HUES64 (cell line): ENCODE results near the gene CHST15.

Experiments used
- H3K27ac ChIP-seq: 2 replicates; pipeline ENCODE4 v1.7.0; 2013; ENCODE audit warnings: low read depth, low read length, inconsistent platforms
- H3K27me3 ChIP-seq: 2 replicates; pipeline ENCODE4 v1.6.1; 2013; ENCODE audit warnings: mild to moderate bottlenecking, low read length; ENCODE audit not compliant: insufficient read depth
- H3K36me3 ChIP-seq: 2 replicates; pipeline ENCODE4 v1.6.1; 2013; ENCODE audit warnings: mild to moderate bottlenecking, low read length; ENCODE audit not compliant: insufficient read depth
- H3K4me1 ChIP-seq: 2 replicates; pipeline ENCODE4 v1.6.1; 2013; ENCODE audit warnings: mild to moderate bottlenecking, low read length, moderate library complexity; ENCODE audit not compliant: insufficient read depth
- H3K4me3 ChIP-seq: 2 replicates; pipeline ENCODE4 v1.5.1; 2013; ENCODE audit warnings: mild to moderate bottlenecking, low read length, moderate library complexity
- H3K9ac ChIP-seq: 2 replicates; pipeline ENCODE4 v1.6.1; 2013; ENCODE audit warnings: mild to moderate bottlenecking, low read depth, low read length
- H3K9me3 ChIP-seq: 2 replicates; pipeline ENCODE4 v1.6.1; 2013; ENCODE audit warnings: low read depth, low read length; ENCODE audit not compliant: insufficient read depth
- WGBS: fragments of 150-250, 120-280 bp; methylation state at CpG from one replicate; pipeline ENCODE4 v1.1.7; 2013; ENCODE audit warnings: missing lambda C conversion rate; 5-methylcytosine and 5-hydroxymethylcytosine counted together

Gene CHST15

DNA sequence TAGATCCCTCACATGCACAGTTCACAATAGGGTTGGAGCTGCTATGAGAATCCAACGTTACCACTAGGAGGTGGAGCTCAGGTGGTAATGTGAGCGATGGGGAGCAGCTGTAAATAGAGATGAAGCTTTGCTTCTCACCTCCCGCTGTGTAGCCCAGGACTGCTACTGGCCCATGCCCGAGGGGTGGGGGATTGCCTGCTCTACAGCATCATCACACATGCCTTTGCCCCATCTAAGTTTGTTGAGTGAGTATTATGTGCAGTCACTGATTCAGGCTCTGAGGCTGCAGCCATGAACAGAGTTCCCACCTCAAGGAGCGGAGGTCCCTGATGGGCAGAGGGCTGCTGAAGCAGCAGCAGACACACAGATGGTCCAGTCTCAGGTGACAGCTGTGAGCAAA is 94.1 kb downstream of the CHST15 start:
- no peak overlapping the region for H3K9ac ChIP-seq
- 86% methylated on average over 4 of the region's 5 CpGs for WGBS
- H3K4me1 ChIP-seq, result peaks cover 6% of the 10 kb centered on the region; the same call in 1 of the 2 replicates
- H3K36me3 ChIP-seq, result no peaks in the 10 kb centered on the region
- H3K4me3 ChIP-seq, result no peak overlapping the region
- H3K9me3 ChIP-seq, result no peaks in the 10 kb centered on the region
- H3K27me3 ChIP-seq, result peaks cover 12% of the 10 kb centered on the region
- H3K27ac ChIP-seq, result no peak overlapping the region

DNA sequence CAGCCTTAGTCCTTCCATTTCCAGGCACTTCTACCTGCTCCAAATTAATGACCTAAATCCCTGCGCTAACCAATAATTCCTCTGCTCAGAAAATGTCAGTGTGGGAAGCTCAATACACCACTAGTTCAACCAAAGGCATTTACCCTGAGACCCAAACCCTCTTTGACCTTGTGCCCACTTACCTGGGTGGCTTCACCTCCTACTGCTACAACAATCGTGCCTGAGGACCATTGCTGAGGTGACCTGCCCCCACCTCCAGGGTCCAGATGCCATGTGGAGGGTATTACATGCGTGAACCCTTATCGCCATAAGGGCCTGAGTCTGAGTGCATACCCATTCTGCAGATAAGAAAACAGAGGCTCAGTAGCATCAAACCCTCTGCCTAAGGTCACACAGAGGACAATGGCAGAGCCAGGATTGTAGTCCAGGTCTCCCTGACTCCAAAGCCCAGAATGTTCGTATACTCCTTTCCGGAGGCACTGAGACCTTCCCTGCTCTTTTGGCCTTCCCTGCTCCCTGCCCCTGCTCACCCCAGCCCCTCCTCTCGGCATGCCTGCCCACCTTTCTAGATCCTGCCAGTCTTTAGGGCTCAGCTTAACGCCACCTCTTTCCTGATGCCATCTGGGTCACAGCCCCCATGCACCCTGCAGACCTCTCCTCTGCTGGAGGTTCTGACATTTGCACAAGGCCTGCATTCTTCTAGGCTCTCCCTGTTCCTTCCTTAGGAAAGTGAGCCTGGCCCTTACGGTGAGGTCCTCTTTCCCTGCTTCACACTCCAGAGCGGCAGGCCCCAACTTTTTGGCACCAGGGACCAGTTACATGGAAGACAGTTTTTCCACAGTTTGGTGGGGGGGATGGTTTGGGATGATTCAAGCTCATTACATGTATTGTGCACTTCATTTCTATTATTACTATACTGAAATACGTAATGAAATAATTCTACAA is 94.9 kb downstream of the CHST15 start:
- H3K9me3 ChIP-seq, result no peaks in the 10 kb centered on the region
- H3K27me3 ChIP-seq, result peaks cover 20% of the 10 kb centered on the region
- no peak overlapping the region for H3K4me3 ChIP-seq
- no peak overlapping the region for H3K9ac ChIP-seq
- 96% methylated on average over 10 of the region's 11 CpGs for WGBS
- no peaks in the 10 kb centered on the region for H3K36me3 ChIP-seq
- H3K27ac ChIP-seq, result no peak overlapping the region
- H3K4me1 ChIP-seq, result peaks cover 6% of the 10 kb centered on the region; the same call in 1 of the 2 replicates

DNA sequence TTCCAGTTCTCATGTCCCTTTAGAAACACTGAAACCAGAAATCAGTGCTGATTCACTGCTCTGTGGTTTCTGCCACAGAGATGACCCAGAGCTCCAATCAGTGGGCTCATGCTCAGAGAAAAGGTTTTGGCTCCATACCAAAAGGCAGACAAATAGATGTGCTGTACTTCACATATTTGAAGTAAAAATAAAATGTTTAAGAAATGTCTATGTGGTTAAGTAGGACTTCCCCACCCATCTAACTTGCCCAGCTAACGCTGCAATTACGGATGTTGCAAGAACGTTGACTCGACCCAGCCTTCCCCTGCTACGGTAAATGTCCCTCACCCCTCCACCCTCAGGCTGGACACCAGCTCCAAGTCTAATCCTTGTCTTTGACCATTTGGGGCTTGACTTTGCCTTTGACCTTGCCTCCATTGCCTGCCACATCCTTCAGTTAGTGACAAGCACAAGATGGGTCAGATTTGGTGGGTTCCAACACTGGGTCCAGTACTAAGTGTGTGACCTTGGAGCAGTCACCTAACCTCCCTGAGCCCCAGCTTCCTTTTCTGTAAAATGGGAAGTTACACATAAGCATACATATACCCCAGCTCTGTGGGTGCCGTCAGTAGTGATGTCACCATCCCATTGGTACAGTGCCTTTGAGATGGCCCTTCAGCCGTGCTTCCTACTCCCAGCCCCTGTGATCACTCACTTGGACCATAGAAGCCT is 95.8 kb downstream of the CHST15 start:
- no peak overlapping the region for H3K27ac ChIP-seq
- H3K9ac ChIP-seq, result no peak overlapping the region
- no peaks in the 10 kb centered on the region for H3K9me3 ChIP-seq
- H3K4me3 ChIP-seq, result no peak overlapping the region
- peaks cover 26% of the 10 kb centered on the region for H3K27me3 ChIP-seq
- 90% methylated on average over 7 of the region's 7 CpGs for WGBS
- H3K36me3 ChIP-seq, result no peaks in the 10 kb centered on the region
- peaks cover 6% of the 10 kb centered on the region; the same call in 1 of the 2 replicates for H3K4me1 ChIP-seq

- WGBS, result 93% methylated on average over 6 of the region's 6 CpGs
- H3K4me3 ChIP-seq, result no peak overlapping the region
- no peaks in the 10 kb centered on the region for H3K9me3 ChIP-seq
- peaks cover 32% of the 10 kb centered on the region for H3K27me3 ChIP-seq
- H3K36me3 ChIP-seq, result no peaks in the 10 kb centered on the region
- H3K27ac ChIP-seq, result no peak overlapping the region
- H3K4me1 ChIP-seq, result peaks cover 6% of the 10 kb centered on the region; the same call in 1 of the 2 replicates
- H3K9ac ChIP-seq, result no peak overlapping the region
These were observed 96.4 kb downstream of the CHST15 start for GRCh38 chr10:123997013-123997412.

DNA sequence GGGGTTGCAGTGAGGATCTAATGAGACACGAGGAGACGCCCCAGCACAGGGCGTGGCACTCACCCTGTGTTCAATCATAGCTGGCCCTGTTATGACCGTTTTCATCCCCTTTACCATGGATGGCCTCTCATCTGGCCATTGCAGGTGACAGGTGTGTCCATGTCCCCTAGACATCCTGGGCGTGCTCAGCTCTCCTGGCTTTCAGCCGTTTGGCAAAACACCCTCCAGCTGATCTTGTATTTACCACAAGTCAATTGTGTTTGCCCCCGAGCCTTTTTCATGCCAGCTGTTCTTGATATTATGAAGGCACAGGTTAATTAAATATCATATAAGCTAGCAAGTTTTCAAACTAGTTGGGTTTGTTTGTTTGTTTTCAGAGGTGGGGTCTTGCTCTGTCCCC is 97.1 kb downstream of the CHST15 start:
- 89% methylated on average over 7 of the region's 7 CpGs for WGBS
- H3K27me3 ChIP-seq, result peaks cover 39% of the 10 kb centered on the region
- no peak overlapping the region for H3K27ac ChIP-seq
- H3K9ac ChIP-seq, result no peak overlapping the region
- H3K36me3 ChIP-seq, result no peaks in the 10 kb centered on the region
- no peak overlapping the region for H3K4me3 ChIP-seq
- H3K4me1 ChIP-seq, result peaks cover 6% of the 10 kb centered on the region; the same call in 1 of the 2 replicates
- no peaks in the 10 kb centered on the region for H3K9me3 ChIP-seq

- Histone ChIP-seq H3K27me3 (peaks cover 46% of the 10 kb centered on the region), H3K36me3 (no peaks in the 10 kb centered on the region), H3K9me3 (no peaks in the 10 kb centered on the region), H3K9ac (no peak overlapping the region), H3K4me1 (peaks cover 6% of the 10 kb centered on the region; the same call in 1 of the 2 replicates), H3K27ac (no peak overlapping the region), H3K4me3 (peak overlapping the region; percentile 52)
- 7% methylated on average over 27 of the region's 27 CpGs for WGBS
These were observed 97.8 kb downstream of the CHST15 start for GRCh38 chr10:123995461-123996131.

DNA sequence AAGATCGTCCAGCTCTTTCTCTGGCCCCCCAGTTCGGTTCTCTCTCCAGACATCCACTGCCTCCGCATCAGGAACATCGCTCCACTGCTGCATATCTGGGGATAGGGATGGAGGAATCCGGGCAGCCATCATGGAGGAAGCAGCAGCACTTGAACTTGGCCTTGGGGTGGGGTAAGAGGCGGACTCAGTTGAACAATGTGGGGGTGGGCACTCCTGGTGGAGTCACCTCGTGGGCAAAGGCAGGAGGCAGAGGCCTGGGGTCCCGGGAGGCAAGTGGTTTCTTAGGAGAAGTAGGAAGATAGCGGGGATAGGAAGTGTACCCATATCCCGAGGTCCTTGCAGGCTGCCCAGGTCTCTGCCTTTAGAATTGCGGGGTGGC is 98.3 kb downstream of the CHST15 start:
- H3K27me3 ChIP-seq, result peaks cover 51% of the 10 kb centered on the region
- no peaks in the 10 kb centered on the region for H3K9me3 ChIP-seq
- H3K36me3 ChIP-seq, result no peaks in the 10 kb centered on the region
- H3K4me3 ChIP-seq, result peak overlapping the region; percentile 52
- H3K27ac ChIP-seq, result no peak overlapping the region
- H3K9ac ChIP-seq, result no peak overlapping the region
- 9% methylated on average over 11 of the region's 11 CpGs for WGBS
- H3K4me1 ChIP-seq, result peaks cover 6% of the 10 kb centered on the region; the same call in 1 of the 2 replicates

GRCh38 chr10:123994417-123995081 is 98.8 kb downstream of the CHST15 start:
- Histone ChIP-seq H3K4me3 (peak overlapping the region; percentile 52), H3K27ac (no peak overlapping the region), H3K4me1 (peaks cover 6% of the 10 kb centered on the region; the same call in 1 of the 2 replicates), H3K9me3 (no peaks in the 10 kb centered on the region), H3K36me3 (no peaks in the 10 kb centered on the region), H3K27me3 (peaks cover 57% of the 10 kb centered on the region), H3K9ac (no peak overlapping the region)
- WGBS, result 12% methylated on average over 30 of the region's 30 CpGs

DNA sequence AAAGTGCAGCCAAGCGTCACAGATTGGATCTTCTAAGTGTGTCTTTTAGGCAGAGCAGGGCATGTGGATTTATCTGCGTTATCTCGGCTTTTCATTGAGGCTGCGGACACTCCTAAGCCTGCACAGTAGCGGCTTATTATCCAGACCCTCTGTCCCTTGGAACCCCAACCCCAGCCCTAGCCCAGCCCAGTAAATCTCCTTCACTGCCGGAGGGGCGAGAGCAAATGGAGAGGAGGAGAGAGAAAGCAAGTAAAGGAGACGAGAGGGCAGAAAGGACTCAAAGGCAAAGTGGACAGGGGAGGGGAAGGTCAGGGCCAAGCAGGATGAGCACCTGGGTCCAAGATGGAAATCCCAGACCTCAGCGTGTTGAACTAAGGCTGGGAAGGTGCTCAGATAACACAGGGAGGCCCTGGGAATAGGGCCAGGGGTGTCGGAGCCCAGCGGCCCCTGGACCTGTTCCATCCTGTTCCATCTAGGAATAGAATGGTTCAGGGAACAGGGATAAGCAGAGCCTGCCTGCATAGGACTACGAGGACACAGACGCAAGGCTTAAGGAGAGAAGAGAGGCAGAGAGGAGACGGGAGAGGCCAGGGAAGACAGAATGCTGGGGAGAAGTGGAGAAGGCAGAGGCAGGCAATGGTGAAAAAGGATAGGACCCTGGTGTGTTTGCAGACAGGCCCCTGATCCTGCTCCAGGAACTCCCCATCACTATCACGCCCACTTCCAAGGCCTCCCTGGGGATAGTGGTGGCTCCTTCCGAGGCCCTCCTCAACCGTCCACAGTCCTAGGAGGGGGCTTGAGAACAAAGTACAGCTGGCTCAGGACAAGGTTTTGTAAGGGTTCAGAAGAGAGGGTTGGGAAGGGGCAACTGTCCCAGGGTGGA is 99.6 kb downstream of the CHST15 start:
- H3K27me3 ChIP-seq, result peaks cover 62% of the 10 kb centered on the region
- H3K9ac ChIP-seq, result no peak overlapping the region
- H3K4me1 ChIP-seq, result peaks cover 6% of the 10 kb centered on the region; the same call in 1 of the 2 replicates
- no peak overlapping the region for H3K27ac ChIP-seq
- 89% methylated on average over 17 of the region's 17 CpGs for WGBS
- H3K36me3 ChIP-seq, result no peaks in the 10 kb centered on the region
- H3K9me3 ChIP-seq, result no peaks in the 10 kb centered on the region
- H3K4me3 ChIP-seq, result 0 out of 2 replicates have a peak overlapping the region, but pooled peaks have one; percentile 52
